ENCODE measurements around the gene RHD. TPM values are rescaled to one million over a fixed set of nuclear protein-coding genes. Genes with fewer than 3 reads are reported as not detected.
"Not testable (repeated sequence)": the region's sequence is repeated elsewhere in the genome, so short reads cannot be mapped to it uniquely, and the experiment has no call there.

Gene RHD
- total RNA-seq, 1 experiment from 2014 or later = not detected

DNA sequence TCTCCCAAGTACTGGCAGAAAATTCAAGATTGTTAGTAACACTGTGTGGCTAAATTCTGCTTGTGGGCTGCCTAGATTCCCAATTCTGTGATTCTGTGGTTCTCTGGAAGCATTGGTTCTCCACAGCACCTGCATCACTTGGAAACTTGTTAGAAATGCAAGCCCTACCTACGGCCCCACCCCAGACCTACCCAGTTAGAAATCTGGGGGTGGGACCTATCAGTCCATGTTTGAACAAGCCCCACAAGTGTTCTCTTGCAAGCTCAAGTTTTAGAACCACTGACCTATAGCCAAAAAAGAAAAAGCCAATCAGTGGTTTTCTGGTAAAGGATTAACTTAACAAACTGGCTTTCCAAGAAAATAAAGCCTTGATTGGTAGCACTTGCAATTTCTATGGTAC, 35.9 kb downstream of the RHD start:
- not testable (repeated sequence) for DNase-seq (ENCODE audit: low spot score)

DNA sequence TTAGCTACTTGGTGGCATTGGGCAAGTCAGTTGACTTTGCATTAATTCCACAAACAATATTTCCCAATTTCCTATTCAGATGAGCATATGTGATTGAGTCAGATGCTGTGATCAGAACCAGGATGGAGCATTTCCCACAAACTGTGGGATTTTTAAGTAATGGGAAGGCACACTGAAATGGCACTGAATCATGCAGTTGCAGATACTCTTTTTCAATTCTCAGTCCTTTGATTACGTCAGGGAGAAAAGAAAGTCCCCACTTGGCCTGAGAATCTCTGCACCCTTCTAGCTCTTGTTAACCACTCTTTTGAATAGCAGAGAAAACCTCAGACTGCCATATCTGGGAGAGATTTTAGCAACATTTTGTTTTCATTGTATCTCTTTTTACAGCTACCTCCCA, 36.8 kb downstream of the RHD start:
- DNase-seq (ENCODE audit: low spot score) = not testable (repeated sequence)

DNA sequence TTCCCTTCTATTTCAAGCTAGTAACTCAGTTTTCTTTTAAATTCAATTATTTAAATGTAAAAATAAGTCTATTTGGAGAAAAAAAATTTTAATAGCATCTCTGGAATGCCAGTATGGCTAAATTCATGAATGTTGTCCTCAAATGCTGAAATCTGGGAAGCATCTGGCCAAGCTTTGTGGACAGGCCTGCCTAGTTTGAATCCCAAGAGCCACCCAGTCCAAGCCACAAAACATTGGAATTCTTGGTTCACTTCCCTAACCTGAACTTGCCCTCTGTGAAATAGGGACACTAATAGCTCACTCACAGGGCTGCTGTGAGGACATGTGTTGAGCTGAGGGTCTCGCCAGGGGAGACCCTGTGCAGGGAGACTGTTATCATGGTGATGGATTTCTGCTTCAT, 37.2 kb downstream of the RHD start:
- DNase-seq (ENCODE audit: low spot score) = not testable (repeated sequence)

DNA sequence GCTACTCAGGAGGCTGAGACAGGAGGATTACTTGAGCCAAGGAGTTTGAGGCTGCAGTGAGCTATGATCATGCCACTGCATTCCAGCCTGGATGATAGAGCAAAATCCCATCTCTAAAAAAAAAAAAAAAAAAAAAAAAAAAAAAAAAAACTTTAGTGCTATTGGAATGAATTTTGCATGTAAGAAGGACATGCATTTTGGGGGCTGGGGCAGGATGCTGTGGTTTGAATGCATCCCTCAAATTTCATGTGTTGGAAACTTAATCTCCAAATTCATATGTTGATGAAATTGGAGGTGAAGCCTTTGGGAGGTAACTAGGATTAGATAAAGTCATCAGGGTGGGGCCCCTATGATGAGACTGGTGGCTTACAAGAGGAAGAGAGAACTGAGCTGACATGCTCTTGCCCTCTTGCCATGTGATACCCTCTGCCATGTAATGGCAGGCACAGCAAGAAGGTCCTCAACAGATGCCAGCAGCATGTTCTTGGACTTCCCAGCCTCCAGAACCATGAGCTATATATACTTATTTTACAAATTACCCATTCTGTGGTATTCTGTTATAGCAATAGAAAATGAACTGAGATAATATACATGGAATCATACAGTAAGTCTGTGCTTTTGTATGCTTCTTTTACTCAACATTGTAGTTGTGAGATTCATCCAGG, 40.6 kb downstream of the RHD start:
- not testable (repeated sequence) for DNase-seq (ENCODE audit: low spot score)

DNA sequence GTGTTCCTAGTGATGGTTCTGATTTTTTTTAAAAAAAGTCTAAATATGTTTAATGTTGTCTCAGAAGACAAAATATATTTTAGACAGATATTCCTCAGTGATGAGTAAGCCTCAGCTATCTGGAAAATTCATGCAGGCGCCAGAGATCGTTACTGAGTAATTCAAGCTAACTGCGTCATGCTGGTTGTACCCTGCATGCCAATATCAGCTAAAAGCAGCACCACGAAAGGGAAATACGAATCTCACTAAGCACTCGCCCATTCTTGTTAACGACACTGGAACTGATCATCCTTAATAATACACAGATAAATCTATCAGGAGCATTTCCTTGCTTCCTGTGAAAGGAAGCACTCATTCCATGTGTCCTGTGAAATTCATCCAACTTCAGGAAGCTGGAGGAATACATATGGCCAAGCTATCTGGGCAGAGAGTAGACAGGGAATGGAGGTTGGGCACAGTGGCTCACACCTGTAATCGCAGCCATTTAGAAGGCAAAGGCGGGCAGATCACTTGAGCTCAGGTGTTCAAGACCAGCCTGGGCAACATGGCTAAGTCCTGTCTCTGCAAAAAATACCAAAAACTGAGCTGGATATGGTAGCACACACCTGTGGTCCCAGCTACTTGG, 48.1 kb downstream of the RHD start:
- DNase-seq (ENCODE audit: low spot score) = not testable (repeated sequence)

DNA sequence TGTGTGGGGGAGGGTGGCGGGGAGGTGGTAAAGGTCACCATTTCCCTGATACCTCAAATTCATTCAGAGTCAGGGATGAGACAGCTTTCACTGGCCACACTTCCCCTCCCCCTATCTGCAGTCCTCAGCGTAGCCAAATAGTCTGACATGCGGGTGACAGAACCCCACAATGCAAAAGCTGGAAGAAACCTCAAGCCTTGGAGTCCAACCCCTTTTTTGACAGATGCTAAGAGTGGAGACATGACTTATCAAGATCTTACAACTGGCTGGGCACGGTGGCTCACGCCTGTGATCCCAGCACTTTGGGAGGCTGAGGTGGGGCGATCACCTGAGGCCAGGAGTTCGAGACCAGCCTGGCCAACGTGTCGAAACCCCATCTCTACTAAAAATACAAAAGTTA, 49.8 kb downstream of the RHD start:
- DNase-seq (ENCODE audit: low spot score) = not testable (repeated sequence)

DNA sequence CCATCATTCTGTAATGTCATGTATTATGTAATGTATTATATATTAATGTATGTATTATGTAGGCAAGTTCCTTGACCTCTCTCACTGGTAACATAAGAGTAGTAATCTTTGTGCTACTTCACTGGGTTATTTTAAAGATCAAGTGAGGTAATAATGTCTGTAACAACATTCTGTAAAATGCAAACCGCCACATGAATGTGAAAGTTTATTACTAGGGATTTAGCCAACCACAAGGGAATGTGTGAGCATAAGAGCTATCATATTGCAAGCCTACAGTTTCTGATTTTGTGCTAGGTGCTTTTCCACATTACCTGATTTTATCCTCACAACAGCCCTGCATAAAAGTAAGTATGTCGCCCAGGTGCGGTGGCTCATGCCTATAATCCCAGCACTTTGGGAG, 52.1 kb downstream of the RHD start:
- not testable (repeated sequence) for DNase-seq (ENCODE audit: low spot score)

DNA sequence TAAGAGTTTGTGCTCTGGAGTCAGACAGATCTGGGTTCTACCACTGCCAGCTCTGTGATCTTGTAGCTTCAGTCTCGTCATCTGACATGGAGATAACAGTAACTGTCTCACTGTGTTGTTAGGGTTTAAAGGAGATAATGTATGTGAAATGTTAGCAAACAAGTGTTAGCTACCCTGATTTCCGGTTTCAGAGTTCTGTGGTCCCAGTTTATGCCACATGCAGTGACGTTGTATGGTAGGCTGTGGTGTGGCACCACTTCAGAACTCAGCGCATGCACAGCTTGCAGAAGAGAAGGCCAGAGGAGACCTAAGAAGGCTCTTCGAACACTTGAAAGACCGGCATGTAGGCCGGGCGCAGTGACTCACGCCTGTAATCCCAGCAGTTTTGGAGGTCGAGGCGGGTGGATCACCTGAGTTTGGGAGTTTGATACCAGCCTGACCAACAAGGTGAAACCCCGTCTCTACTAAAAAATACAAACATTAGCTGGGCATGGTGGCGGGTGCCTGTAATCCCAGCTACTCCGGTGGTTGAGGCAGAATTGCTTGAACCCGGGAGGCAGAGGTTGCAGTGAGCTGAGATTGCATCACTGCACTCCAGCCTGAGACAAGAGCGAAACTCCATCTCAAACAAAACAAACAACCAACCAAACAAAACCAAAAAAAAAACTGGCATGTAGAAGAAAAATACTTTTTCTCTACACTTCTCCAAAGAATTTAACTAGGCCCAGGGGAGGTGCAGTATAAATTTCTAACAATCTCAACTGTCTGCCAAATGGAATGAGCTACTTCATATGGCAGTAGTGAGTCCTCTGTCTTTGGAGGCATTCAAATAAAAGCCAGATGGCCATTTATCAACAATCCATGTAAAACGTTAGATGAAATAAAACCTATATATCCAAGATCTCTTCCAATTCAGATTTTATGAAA, 55.8 kb downstream of the RHD start:
- not testable (repeated sequence) for DNase-seq (ENCODE audit: low spot score)

DNA sequence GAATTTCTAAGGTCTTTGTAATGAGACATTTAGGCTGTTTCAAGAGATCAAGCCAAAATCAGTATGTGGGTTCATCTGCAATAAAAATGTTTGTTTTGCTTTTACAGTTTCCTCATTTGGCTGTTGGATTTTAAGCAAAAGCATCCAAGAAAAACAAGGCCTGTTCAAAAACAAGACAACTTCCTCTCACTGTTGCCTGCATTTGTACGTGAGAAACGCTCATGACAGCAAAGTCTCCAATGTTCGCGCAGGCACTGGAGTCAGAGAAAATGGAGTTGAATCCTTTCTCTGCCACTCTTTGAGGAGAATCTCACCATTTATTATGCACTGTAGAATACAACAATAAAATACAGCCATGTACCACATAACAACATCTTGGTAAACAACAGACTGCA, 56.5 kb downstream of the RHD start:
- not testable (repeated sequence) for DNase-seq (ENCODE audit: low spot score)

DNA sequence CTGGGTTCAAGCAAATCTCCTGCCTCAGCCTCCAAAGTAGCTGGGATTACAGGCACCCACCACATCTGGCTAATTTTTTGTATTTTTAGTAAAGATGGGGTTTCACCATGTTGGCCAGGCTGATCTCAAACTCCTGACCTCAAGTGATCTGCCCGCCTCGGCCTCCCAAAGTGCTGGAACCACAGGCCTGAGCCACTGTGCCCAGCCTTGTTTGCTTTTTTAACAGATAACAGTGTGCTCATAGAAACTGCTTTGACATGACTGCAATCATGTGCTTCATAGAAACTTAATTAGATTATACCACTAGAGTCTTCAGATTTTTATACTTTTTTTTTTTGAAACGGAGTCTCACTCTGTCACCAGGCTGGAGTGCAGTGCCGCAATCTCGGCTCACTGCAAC, 57.0 kb downstream of the RHD start:
- not testable (repeated sequence) for DNase-seq (ENCODE audit: low spot score)

DNA sequence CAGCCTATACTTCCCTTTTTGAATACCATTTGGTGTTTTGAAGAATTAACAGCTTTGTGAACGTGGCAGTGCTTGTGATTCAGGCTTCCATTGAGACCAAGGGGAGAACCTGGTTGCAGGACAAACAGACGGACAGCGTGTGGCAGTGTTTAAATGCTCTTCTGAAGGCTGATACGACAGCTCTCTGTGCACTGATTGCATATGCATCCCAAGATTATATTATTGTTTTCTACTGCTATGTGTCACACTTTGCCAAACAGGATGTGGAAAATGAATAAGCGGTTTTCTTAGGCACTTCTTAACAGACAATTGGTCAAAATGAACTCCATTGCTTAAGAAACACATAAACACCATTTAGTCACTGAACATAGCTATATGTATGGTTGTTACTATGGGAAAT, 57.6 kb downstream of the RHD start:
- peak; percentile 66 for DNase-seq (ENCODE audit: low spot score)

DNA sequence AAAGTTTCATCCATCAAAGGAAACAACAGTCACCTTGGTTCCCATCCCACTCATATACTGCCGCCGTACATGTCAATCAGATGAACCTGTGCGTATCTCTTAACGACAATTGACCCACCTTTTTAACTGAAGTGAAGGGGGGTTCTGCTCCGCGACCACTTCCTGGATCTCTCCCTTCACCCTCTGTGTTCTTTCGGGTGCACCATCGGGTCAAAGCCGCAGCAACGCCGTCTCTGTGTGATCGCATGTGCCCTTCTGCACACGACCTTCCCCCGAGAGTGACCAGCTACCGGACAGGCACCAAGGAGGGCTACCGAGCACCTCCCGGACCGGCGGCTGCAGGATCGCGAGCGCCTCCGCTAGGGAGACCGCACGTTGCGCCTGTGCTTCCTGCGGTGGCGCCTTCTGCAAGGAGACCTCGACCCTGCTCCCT, 64.6 kb downstream of the RHD start:
- not testable (repeated sequence) for DNase-seq (ENCODE audit: low spot score)

DNA sequence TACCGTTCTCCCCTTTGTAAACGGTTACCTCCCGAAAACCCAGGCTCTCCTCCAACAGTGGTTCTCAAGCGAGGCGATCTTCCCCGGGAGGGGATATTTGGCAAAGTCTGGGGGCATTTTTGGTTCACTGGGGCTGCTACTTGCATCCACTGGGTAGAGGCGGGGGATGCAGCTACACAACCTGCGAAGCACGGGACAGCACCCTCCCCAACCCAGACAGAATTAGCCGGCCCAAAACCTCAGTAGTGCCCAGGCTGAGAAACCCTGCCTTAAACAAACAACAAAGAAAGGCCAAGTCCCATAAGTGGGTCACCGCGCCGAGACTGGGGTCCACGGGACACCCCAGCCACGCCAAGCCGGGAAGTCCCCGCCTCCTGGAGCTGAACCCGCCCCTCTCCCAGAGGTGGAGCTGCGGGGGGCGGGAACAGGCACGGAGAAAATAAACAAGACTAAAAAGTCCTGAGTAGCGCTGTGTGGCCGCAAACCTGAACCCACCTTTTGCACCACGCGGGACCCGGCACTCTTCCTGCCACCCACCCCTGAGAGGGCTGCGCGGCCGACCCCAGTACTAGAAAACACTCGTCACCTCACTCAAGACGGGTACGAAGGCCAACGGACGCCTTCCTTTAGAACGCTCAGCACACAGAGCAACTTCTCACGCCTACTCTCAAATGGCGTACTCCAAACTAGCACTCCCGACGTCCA, 65.3 kb downstream of the RHD start:
- DNase-seq (ENCODE audit: low spot score) = not testable (repeated sequence)

DNA sequence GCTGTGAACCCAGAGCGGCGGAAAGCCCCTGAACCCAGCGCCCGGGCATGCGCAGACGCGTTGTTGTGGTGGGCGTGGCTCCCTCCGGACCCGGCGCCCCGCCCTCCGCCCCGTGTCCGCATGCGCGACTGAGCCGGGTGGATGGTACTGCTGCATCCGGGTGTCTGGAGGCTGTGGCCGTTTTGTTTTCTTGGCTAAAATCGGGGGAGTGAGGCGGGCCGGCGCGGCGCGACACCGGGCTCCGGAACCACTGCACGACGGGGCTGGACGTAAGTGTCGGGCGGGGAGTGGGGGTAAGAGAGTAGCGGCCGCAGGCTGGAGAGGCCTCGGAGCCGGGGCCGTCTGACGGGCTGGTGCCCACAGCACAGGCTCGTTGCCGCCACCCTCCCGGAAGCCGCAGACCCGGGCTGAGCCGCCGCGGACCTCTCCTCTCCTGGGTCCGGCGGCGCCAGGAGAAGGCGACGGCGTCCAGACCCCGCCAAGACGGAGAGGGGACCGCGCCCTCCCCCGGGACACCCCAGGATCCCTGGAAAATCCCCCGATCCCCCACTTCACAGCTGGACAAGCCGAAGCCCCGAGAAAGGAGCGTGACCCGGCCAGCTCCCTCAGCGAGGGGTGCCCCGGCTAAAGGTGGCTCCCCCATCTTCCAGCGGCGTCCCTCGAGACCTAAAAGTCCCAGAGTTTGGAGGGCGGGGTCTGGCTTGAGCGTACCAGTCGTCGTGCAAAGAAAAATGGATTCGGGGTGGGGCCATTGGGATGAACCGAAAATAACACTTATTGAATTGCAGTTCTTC, 66.1 kb downstream of the RHD start, which contains the start of gene TMEM50A:
TSS of gene TMEM50A (plus strand) at position 147 of the 794 bp plus-strand sequence. CDS start 2,153 bp downstream, outside the sequence.
- DNase-seq (ENCODE audit: low spot score) = peak; percentile 73

DNA sequence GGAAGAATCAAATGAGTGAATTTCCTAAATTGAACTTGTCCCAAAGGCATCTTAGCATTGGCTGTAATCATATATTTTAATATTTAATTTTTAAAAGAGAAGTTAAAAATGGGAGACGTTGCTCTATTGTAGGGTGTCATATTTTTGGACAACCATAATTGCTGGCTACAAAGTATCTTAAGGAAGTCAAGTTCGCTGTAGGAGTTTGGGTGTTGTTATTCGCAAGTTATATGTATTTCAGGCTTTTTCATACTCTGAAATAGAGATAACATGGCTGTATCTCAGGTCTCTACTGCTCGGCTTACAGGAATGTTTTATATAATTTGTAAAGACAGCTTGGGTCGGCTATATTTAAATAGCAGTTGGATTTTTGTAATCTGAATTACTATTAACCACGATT, 66.7 kb downstream of the RHD start:
- DNase-seq (ENCODE audit: low spot score) = no peak

DNA sequence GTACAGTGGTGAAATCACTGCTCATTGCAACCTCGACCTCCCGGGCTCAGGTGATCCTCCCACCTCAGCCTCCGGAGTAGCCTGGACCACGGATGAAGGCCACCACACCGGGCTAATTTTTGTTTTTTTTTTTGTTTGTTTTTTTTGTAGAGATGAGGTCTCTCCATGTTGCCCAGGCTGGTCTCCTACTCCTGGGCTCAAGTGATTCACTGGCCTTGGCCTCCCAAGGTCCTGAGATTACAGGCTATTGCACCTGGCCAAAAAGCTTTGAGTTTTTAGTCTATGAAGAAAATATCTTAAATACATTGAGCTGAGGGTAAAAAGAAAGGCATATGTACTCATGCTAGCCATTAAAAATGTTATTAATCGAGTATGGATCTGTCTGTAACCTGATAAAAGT, 69.4 kb downstream of the RHD start:
- no peak for DNase-seq (ENCODE audit: low spot score)

DNA sequence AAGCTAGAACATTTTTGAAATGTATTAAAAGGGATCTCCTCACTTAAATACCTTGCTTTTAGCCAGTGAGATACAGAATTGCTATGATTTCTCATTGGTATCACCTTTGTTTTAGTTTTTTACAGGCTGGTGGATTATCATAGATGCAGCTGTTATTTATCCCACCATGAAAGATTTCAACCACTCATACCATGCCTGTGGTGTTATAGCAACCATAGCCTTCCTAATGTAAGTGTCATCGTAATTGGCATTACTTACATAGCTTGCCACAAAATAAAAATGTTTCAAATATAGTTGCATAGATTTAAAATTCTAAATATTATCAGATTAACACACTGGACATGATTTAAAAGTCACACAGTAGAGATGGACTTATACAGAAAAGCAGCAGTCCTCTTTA, 70.5 kb downstream of the RHD start:
- DNase-seq (ENCODE audit: low spot score) = no peak

DNA sequence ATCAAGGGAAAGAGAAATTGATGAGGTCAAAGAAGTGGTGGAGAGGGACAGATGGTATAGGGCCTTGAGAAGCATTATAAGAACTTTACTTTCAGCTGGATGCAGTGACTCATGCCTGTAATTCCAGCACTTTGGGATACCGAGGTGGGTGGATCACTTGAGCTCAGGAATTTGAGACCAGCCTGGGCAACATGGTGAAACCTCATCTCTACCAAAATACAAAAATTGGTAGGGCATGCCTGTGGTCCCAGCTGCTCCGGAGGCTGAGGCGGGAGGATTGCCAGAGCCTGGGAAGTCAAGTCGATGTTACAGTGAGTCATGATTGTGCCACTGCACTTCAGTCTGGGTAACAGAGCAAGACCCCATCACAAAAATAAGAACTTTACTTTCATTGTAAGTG, 71.6 kb downstream of the RHD start:
- DNase-seq (ENCODE audit: low spot score) = peak; percentile 77

DNA sequence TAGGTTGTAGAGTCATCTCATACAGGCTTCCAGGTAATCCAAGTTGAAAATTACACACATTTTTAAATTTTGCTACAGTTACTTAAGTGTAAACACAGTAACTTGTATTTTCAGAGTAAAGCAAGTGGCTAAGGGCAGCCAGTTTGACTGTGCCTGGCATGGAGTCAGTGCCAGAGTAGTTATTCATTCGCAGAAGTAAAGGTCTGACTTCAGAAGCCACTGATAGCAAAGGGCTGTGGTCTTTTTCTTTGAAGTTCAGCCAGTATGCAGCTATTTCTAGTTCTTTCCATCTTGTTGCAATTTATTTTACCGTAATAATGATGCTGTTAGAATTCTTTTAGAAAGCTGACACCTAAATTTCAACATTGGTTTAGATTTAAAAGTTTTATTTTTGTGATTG, 75.2 kb downstream of the RHD start:
- DNase-seq (ENCODE audit: low spot score) = no peak

DNA sequence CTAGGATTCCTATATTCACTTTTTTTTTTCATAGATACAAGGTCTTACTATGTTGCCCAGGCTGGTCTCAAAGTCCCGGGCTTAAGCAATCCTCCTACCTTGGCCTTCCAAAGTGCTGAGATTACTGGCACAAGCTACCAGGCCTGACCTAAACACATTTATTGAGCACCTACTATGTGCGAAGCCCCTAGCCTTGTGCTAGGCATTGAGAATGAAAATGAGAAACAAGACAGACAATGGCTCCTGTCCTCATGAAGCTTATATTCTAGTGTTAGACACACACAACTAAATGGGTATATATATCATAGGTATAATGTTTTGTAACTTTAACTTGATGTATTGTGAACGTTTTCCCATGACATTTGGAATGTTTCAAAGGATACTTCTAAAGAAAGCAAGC, 77.3 kb downstream of the RHD start:
- DNase-seq (ENCODE audit: low spot score) = no peak

DNA sequence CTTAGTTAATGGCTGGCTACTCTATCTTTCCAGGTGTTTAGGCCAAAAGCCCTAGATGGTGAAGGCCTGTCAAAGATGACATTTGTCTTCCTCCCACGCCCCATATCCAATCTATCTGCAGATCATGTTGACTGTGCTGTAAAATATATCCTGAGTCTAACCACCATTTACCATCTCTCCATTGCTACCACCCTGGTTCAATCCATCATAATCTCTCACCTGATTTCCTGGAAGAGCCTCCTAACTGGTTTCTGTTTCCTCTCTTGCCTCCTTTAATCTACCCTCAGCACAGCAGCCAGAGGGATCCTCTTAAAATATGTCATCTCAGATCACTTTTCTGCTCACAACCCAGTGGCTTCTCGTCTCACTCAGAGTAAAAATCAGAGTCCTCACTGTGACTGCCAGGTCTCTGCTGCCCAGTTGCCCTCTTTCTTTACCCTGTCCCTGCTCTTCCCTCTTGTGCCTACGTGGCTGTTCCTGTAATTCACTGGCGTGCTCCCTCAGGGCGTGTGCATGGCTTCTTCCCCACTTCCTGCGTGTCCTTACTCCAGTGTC, 83.6 kb downstream of the RHD start:
- no peak for DNase-seq (ENCODE audit: low spot score)

Measured in H4 (cell line).